HG02973 (cell line): ENCODE measurements around the gene ARF1.

Source experiments
- ATAC-seq: cut with Tn5 transposase; IDR thresholded peaks from one replicate; pipeline ENCODE4 v1.9.1; 2021; ENCODE audit warnings: moderate library complexity; ENCODE audit not compliant: unreplicated experiment

ARF1 gene

DNA sequence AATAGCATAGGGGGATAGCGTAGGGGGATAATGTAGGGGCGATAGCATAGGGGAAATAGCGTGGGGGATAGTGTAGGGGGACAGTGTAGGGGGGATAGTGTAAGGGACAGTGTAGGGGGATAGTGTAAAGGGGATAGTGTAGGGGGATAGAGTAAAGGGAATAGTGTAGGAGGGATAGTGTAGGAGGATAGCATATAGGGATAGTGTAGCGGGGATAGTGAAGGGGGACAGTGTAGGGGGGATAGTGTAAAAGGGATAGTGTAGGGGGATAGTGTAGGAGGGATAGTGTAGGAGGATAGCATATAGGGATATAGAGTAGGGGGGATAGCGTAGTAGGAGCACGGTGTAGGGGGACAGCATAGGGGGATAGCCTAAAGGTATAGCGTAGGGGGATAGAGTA is 14.1 kb upstream of the ARF1 start:
- no peak for ATAC-seq

DNA sequence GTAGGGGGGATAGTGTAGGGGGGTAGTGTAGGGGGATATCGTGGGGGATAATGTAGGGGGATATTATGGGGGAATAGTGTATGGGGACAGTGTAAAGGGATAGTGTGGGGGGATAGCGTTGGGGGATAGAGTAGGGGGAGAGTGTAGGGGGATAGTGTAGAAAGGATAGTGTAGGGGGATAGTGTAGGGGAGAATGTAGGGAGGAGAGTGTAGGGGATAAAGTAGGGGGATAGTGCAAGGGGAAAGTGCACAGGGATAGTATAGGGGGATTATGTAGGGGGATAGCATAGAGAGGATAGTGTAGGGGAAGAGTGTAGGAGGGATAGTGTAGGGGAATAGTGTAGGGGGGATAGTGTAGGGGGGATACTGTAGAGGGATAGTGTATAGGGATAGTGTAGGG is 12.3 kb upstream of the ARF1 start:
- no peak for ATAC-seq

DNA sequence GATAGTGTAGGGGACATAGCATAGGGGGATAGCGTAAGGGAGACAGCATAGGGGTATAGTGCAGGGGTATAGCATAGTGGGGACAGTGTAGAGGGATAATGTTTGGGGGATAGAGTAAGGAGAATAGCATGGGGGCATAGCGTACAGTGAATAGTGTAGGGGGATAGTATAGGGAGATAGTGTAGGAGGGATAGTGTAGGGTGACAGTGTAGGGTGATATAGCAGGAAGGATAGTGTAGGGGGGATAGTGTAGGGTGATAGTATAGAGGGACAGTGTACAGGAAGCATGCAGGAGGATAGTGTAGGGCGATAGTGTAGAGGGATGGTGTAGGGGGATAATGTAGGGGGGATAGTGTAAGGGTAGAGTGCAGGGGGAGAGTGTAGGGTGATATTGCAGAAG is 11.7 kb upstream of the ARF1 start:
- no peak for ATAC-seq

DNA sequence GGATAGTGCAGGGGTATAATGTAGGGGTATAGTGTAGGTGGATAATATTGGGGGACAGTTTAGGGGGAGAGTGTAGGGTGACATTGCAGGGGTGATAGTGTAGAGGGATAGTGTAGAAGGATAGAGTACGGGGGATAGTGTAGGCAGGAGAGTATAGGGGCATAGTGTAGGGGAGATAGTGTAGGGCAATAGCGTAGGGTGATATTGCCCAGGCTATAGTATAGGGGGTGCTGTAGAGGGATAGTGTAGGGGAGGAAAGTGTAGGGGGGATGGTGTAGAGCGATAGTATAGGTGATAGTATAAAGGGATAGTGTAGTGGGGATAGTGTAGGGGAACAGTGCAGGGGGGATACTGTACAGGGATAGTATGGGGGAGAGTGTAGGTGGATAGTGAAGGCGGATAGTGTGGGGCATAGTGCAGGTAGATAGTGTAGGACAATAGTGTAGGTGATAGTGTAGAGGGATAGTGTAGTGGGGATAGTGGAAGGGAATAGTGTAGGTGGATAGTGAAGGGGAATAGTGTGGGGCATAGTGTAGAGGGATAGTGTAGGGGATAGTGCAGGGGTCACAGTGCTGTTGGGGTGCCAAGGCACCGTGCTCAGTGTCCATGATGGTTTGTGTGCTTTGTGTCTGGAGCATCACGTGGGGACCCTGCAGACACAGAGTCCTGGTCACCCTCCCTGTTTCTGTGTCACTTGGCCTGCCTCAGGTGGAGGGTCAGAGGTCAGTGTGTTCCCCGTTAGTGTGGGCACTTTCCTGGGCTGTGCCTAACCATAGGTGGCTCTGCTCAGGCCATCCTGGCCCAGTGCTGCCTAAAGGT is 10.5 kb upstream of the ARF1 start:
- ATAC-seq = no peak

DNA sequence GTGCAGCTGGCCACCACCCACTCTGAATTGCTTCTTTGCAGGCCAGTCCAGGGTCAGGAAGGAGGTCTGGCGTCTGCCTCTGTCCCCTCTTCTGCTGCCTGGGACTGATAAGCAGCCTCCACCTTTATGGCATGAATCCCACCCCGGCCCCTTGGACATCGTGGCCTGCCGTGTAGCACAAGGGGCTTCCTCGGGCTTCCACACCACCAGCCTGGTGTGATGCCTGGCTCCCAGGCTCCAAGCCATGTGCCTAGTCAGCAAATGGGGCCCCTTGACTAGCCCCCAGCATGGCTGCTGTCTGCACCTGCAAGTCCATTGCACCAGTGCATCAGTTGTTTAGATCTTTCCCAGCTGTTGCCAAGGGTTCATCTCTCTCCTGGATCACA is 9.9 kb upstream of the ARF1 start:
- no peak for ATAC-seq

DNA sequence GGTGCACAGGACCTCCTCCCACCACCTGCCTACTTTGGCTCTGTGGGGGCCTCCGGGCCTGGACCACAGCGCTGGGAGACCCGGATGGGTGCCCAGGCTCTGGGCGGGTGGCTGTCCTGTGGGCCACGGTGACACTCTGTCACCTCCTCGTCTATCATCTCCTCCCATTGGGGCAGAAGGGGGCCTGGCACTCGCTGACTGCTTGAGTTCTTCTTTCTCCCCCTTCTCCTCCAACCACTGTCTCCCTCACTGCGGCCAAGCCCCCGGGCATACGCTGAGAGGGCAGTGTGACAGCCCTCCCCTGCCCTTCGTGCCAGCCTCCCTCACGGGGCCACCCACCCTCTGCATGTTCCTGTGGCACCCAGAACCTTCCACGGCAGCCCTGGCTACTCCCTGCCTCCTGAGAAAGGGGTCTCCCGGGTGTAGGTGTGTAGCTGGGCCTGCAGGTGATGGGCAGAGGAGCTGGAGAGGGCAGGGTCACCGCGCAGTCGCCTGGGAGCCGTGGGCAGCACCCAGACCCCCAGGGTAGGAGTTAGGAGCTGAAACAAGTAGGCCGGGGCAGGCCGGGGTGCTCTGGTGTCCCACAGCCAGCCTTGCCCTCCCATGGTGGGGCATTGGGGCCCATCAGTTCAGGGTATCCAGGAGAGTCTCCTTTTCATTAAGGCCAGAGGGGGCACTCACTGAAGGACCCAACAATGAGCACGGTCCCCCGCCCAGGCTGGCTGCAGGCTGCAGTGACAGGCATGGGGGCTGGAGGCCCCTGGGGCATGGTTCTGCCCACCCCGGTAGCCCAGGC is 9.2 kb upstream of the ARF1 start:
- no peak for ATAC-seq

DNA sequence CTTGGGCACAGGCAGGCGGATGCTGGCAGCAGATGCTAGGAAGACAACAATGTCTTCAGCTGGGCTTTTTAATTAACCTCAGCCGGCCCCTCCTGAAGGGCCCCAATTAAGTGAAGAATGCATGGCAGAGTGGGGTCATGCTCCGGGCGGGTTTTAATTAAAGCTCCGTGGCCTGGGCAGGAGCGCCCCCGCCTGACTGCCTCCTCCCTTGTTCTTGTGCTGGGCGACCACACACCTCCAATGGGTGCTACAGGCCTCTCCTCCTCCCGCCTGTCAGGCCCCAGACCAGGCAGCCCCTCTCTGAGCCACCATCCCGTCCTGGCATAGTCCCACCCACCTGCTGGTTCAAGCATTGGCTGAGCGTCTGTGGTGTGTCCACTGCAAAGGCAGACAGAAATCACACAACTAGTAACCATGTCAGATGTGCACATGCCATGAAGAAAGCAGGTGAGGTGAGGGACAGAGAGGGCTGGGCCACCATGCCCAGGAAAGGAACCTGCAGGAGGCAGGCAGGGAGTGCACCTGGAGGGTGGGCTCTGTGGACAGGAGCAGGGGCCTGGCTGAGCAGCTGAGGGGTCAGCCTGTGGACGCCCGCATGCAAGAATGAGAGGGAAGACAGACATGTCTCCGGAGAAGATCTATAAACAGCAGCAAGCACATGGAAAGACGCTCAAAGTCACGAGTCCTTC is 8.5 kb upstream of the ARF1 start:
- ATAC-seq = no peak

DNA sequence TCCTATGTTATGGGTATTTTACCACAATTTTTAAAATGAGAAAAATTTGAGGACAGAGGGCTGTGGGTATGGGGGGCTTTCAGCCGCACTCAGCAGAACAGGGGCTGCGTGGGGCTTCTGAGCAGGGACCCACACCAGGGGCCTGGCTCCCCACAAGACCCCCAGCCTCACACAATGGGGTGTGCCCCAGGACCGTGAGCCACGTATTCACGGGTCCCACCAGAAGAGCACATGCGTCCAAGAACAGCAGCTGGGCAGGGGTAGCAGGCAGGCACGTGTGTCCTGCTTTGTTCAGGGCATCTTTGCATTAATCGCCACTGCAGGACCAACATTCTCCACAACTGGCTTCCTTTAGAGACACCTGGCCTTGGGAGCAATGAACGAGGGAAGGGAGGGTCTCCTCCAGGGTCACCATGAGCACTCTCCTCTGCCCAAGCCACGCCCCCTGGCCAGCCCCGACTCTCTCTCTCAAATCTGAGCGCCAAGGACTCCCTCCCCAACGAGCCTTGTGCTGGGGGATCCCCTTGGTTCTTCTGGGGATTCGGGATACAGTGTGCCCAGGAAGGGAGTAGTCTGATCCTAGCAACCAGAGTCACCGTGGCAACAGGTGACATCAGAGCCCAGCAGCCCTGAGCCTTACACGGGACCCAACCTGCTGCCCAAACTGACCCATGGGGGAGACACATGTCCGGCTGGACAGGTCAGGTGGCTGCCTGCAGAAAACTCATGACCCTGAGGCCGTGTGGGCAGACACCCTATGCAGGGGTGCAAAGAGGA is 7.4 kb upstream of the ARF1 start:
- no peak for ATAC-seq

DNA sequence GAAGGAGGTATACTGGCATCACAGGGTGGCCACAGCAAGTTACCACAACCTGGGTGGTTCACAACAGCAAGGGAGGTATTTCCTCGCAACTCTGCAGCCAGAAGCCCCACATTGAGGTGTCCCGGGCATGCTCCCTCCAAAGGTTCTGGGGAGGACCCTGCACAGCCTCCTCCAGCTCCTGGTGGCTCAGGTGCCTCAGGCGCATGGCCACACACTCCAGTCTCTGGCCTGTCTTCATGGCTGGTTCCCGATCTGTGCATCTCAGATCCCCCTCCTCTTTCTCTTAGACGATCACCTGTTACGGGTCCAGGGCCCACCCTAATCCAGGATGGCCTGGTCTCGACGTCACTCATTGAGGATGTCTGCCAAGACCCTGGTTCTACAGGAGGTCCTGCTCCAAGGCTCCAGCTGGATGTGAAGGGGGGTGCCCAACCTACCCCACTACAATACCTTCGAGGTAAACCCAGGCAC is 6.7 kb upstream of the ARF1 start:
- no peak for ATAC-seq

DNA sequence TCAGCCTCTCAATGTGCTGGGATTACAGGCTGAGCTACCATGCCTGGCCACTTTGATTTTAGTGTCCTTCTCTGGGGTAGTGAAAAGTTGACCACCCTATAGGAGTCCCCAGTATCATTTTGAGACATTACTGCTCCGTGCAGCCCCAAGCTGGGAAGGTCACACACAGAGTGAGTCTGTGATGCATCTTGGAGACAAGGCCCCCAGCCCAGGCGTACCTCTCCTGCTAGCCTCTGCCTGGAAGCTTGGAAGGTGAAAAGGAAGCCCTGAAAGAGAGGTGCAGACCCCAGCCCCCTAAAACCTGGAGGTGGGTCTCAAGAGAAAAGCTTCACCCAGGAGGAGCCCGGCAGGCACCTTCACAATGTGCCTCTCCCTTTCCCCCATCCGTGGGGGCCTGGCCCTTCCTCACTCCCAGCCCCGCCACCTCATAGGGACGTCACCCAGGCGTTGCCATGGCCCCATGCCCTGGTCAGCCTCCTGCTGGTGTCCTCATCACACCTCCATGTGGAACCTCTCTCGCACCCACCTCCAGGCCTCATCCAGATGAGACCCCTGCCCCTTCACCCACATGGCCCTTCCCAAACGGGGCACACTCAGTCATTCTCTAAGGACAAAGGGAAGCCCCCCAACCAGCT is 5.6 kb upstream of the ARF1 start:
- no peak for ATAC-seq

DNA sequence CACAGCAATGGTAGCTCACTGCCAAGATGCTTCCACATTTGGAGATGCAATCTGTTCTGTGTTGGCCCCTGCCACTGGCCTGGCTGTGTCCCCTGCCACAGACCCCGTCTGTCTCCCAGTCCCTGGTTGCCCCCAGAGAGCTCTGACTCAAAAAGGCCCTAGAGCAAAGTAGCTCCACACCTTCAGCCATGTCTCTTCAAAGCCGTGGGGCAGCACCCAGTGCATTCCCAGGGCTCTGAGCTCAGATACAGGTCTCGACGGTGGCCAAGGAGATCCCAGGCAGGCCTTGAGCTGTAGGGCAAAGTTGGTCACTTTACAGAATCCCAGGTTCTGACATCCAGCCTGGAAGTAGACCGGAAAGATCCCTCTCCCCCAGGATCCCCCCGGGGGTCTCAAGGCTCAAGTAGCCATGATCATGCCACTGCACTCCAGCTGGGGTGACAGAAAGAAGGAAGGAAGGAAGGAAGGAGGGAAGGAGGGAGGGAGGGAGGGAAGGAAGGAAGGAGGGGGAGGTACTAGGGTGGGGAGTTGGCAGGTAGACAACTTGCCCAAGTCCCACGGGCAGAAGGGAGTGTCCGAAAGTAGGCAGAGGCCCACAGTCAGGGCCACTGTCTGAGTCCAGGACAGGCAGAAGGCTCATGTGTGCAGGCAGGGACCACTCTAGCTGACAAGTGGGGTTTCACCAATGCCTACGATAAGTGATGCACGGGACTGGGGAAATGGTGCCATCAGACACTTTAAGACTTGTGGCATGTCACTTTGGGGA is 4.8 kb upstream of the ARF1 start:
- no peak for ATAC-seq

DNA sequence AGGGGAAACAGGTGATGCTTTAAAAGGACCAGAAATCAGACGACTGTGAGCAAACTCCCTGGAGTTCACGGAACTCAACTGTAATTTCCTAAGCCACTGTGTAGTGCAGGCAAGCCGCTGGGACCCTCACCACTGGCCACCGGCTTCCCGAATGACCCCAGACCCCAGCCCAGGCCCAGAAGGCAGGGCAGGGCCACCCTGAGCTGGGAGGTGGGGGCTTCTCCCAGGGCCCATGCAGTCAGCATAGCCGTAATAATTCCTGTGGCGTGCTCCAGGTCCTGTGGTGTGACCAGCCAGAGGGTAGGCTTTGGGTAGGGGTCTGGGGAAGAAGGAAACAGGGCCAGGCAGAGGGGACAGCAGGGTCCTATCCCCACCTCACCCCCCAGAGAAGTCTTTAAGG is 3.5 kb upstream of the ARF1 start:
- no peak for ATAC-seq

DNA sequence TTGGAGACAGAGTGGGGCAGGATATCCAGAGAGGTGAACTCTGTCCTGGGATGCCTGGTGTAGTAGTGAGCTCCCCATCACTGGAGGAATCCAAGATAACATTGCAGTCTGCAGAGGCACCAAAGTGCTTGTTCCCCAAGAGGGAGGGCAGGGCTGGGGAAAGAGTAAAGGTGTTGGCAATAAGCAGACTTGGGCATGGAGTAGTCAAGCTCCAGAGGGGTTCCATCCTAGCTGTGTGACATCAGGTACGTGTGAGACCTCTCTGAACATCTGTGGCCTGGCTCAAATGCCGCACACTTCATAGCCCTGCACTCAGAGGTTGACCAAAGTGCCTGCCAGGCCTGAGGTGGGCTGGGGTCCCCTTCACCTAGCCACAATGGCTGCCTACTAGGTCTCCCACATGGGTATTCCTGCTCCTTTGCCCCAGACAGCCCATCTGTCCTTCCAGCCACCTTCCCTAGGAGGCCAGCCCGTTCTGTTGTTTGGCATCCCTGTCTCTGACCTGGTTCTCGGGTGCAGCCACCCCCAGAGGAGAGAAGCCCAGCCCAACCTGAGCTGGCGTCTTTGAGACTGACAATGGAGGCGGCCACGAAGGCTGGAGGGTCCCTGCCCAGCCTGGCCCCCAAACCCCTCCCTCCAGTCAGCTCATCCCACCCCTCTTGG is 2.8 kb upstream of the ARF1 start:
- no peak for ATAC-seq

DNA sequence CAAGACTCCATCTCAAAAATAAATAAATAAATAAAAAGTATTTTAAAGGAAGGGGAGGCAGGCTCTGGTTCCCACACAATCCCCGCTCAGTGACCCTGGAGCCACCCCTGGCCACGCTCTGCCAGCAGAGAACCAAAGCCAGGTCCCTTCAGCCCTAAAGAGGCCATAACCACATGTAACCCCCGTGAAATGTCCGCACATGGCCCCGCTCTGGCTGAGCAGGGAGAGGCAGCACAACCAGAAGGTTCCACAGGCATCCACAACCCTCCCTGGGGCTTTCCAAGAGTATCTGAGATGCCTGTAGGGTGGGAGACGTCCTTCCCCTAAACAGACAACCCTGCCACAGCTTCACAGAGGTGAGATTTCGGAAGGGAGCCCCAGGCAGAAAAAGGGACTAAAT is 1.4 kb upstream of the ARF1 start:
- ATAC-seq = no peak

DNA sequence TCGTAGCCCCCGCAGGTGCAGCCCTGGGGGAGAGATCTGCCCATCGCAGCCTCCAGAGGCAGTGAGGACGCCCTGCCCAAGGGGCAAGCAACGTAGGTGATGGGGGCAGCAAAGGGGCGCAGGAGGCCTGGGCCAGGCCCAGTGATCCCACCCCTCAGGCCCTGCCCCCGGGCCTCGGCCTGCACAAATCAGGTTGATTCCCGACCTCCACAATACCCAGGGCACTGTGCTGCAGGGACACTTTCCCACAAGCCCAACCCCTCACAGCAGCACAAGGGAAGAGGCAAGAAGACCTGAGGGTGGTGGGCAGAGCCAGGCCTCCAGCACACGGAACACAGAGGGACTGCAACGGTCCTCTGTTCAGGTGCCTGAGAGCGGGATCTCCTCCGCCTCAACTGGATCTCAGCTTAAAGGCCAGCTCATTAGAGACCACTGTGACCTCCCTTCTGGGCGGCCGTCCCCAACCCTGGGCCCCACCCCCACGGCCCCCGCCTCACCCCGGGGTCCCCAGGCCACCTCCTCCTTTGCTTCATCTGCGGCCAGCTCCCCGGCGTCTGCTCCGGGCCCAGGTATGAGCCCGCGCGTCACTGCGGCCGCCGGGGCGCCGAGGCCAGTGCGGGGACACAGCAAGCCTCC is 812 bp upstream of the ARF1 start:
- peak; percentile 16 for ATAC-seq

DNA sequence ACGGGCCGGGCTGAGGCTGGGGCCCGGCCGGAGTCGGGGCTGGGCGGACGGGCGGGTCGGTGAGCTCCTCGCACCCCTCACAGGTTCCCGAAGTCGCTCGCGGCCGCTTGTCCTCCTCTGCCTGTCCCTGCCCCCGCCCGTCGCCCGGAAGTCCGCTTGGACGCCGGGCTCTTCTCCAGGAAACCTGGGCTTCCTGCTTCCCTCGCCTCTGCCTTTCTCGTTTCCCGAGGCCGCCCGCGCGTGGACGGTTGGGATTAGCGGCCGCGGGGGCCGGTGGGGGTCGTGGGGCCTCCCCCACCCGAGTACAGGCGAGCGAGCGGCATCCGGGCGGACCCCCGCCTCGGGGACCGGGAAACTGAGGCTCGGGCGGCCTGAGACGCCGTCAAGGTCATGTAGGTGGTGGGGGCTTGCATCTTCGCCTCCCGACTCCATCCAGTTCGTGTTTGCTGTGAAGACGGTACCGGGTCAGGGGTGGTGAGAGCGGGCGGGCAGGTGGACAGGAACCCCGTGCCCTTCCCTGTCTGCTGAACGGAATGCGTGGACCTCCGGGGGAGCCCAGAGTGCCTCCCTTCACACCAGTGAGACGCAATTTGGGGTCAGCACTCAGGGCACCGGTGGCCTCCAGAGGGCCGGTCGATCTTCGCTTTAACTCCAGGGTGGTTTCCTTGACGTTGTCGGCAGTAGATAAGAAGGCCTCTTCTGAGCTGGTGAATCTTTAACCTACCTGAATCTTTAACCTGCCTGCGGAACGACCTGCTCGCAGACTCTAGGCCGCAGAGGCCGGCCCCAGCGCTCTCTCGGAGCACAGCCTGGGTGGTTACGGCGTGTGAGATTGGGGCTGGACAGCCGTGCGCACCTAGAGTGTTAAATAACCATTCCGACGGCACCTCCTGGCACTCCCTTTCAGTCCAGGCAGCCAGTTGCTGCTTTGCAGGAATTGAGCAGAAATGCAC is 686 bp downstream of the ARF1 start:
- peak; percentile 18 for ATAC-seq

DNA sequence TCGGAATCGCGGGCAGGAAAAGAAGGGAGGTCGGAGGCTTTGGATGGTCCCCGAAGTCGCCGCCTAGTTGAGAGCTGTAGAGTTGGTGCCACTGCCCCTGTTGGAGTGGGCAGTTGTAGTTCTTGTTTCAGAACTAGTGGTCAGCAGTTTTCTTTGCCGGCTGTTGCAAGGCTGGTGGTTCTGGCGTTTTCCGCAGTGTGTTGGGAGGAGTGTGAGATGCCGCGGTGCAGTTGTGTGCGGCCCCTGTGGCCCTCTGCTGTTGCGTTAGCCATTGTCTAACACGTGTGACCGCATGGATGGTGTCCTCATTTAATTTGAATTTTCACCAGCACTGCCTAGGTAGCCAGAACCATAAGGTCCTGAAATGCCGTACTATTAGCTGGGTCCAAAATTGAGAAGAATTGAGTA is 1.4 kb downstream of the ARF1 start:
- no peak for ATAC-seq

DNA sequence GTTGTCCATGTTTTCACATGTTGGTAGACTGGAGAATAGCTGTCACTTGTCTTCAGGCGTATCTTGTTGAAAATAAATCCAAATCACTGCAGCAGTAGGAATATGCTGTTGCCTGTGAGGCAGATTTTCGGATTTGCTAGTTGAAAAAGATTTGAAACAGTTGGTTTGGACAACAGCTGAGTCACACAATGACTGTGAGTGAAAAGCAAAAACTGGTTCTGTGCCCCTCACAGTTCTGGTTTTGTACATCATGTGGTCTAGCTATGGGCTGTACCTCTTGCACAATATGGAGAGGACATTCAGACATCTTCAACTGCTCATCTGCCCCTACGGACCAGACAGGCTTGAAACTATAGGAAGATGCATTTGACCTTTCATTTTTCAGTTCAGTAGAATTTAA is 1.8 kb downstream of the ARF1 start:
- ATAC-seq = no peak
